SK-N-MC (cell line): Measurements from ENCODE around the gene CLEC14A.

ENCODE experiments used
- DNase-seq: peaks from one replicate; pipeline ENCODE4 v3.0.0-alpha.2; 2011; ENCODE audit warnings: low read depth, low spot score
- H3K27ac ChIP-seq: fragments of 200-600 bp; sonication (generic); 2 replicates; pipeline ENCODE4 v1.5.1; 2016; ENCODE audit warnings: mixed run types
- H3K36me3 ChIP-seq: fragments of 200-600 bp; sonication (generic); 2 replicates; pipeline ENCODE4 v1.6.1; 2017; ENCODE audit warnings: antibody characterized with exemption, low read length, mixed read lengths; ENCODE audit not compliant: insufficient read depth
- H3K4me3 ChIP-seq: fragments of 200-600 bp; sonication (generic); 2 replicates; pipeline ENCODE4 v1.5.1; 2016
- H3K9ac ChIP-seq: fragments of 200-600 bp; sonication (generic); 2 replicates; pipeline ENCODE4 v1.8.0; 2017; ENCODE audit warnings: mixed run types, mixed read lengths; ENCODE audit not compliant: insufficient read length
- H3K9me3 ChIP-seq: fragments of 200-600 bp; sonication (generic); 2 replicates; pipeline ENCODE4 v1.6.1; 2017; ENCODE audit warnings: low read depth, mild to moderate bottlenecking, antibody characterized with exemption, low read length, moderate library complexity, mixed read lengths
- EZH2 ChIP-seq: fragments of 200-600 bp; sonication (generic); IDR thresholded peaks from one replicate; pipeline ENCODE4 v1.6.1; 2017; ENCODE audit warnings: antibody characterized with exemption
- FOXP2 ChIP-seq: optimal IDR thresholded peaks from 2 replicates; pipeline ENCODE3; 2011; ENCODE audit warnings: mild to moderate bottlenecking, moderate library complexity; ENCODE audit not compliant: insufficient read depth; ENCODE audit errors: extremely low read length, control extremely low read depth
- POLR2AphosphoS5 ChIP-seq: IDR thresholded peaks from 2 replicates; pipeline ENCODE4 v1.6.1; 2012; ENCODE audit warnings: mild to moderate bottlenecking, low read depth, low read length, borderline replicate concordance

The CLEC14A gene

GRCh38 chr14:38254571-38255407, 1.1 kb downstream of the CLEC14A start:
- Histone ChIP-seq H3K4me3 (no peak overlapping the region), H3K36me3 (no peaks in the 10 kb centered on the region), H3K27ac (no peak overlapping the region), H3K9ac (no peak overlapping the region), H3K9me3 (no peaks in the 10 kb centered on the region)
- TF ChIP-seq FOXP2 = no peak
- TF ChIP-seq EZH2 = no peak
- no peak for TF ChIP-seq POLR2AphosphoS5
- DNase-seq = no peak

GRCh38 chr14:38253676-38254075, 2.2 kb downstream of the CLEC14A start:
- H3K9ac ChIP-seq = no peak overlapping the region
- DNase-seq = no peak
- TF ChIP-seq FOXP2 = no peak
- no peak for TF ChIP-seq EZH2
- no peak for TF ChIP-seq POLR2AphosphoS5

GRCh38 chr14:38252066-38252710, 3.7 kb downstream of the CLEC14A start:
- no peaks in the 10 kb centered on the region for H3K9me3 ChIP-seq
- H3K4me3 ChIP-seq = no peak overlapping the region
- H3K9ac ChIP-seq = no peak overlapping the region
- H3K27ac ChIP-seq = no peak overlapping the region
- TF ChIP-seq FOXP2 (no peak), EZH2 (no peak), POLR2AphosphoS5 (no peak)
- no peaks in the 10 kb centered on the region for H3K36me3 ChIP-seq
- no peak for DNase-seq

More at GRCh38 chr14:38253676-38254075, 2.2 kb downstream of the CLEC14A start:
- H3K36me3 ChIP-seq = no peaks in the 10 kb centered on the region
- no peak overlapping the region for H3K27ac ChIP-seq
- no peaks in the 10 kb centered on the region for H3K9me3 ChIP-seq
- no peak overlapping the region for H3K4me3 ChIP-seq

- H3K4me3 ChIP-seq = no peak overlapping the region
- H3K36me3 ChIP-seq = no peaks in the 10 kb centered on the region
- H3K9me3 ChIP-seq = no peaks in the 10 kb centered on the region
- H3K27ac ChIP-seq = no peak overlapping the region
- H3K9ac ChIP-seq = no peak overlapping the region
- DNase-seq = no peak
- TF ChIP-seq EZH2 (no peak), POLR2AphosphoS5 (no peak), FOXP2 (no peak)
Measured at GRCh38 chr14:38250331-38250730, 5.6 kb downstream of the CLEC14A start.

GRCh38 chr14:38248321-38249028, 7.4 kb downstream of the CLEC14A start:
- no peak for DNase-seq
- no peak overlapping the region for H3K4me3 ChIP-seq
- H3K9me3 ChIP-seq = no peaks in the 10 kb centered on the region
- no peaks in the 10 kb centered on the region for H3K36me3 ChIP-seq
- H3K27ac ChIP-seq = no peak overlapping the region
- TF ChIP-seq FOXP2 = no peak
- no peak for TF ChIP-seq EZH2
- TF ChIP-seq POLR2AphosphoS5 = no peak
- H3K9ac ChIP-seq = no peak overlapping the region

- TF ChIP-seq POLR2AphosphoS5 (no peak), FOXP2 (no peak), EZH2 (no peak)
- DNase-seq = no peak
- H3K9ac ChIP-seq = no peak overlapping the region
- no peak overlapping the region for H3K27ac ChIP-seq
- no peak overlapping the region for H3K4me3 ChIP-seq
- H3K36me3 ChIP-seq = no peaks in the 10 kb centered on the region
- H3K9me3 ChIP-seq = no peaks in the 10 kb centered on the region
Measured at GRCh38 chr14:38243696-38244240, 12.1 kb downstream of the CLEC14A start.

- H3K9me3 ChIP-seq = no peaks in the 10 kb centered on the region
- H3K27ac ChIP-seq = no peak overlapping the region
- TF ChIP-seq EZH2 = no peak
- TF ChIP-seq FOXP2 = no peak
- TF ChIP-seq POLR2AphosphoS5 = no peak
- DNase-seq = no peak
- H3K36me3 ChIP-seq = no peaks in the 10 kb centered on the region
- no peak overlapping the region for H3K4me3 ChIP-seq
- H3K9ac ChIP-seq = no peak overlapping the region
Measured at GRCh38 chr14:38238878-38239277, 17.0 kb downstream of the CLEC14A start.

- no peak for DNase-seq
- Histone ChIP-seq H3K27ac (no peak overlapping the region), H3K9me3 (no peaks in the 10 kb centered on the region)
Measured at GRCh38 chr14:38238332-38238731, 17.6 kb downstream of the CLEC14A start.

More at GRCh38 chr14:38238332-38238731, 17.6 kb downstream of the CLEC14A start:
- H3K4me3 ChIP-seq = no peak overlapping the region
- TF ChIP-seq POLR2AphosphoS5 (no peak), EZH2 (no peak)
- H3K9ac ChIP-seq = no peak overlapping the region
- no peaks in the 10 kb centered on the region for H3K36me3 ChIP-seq
